ENCODE data around the gene CACHD1.

DNA sequence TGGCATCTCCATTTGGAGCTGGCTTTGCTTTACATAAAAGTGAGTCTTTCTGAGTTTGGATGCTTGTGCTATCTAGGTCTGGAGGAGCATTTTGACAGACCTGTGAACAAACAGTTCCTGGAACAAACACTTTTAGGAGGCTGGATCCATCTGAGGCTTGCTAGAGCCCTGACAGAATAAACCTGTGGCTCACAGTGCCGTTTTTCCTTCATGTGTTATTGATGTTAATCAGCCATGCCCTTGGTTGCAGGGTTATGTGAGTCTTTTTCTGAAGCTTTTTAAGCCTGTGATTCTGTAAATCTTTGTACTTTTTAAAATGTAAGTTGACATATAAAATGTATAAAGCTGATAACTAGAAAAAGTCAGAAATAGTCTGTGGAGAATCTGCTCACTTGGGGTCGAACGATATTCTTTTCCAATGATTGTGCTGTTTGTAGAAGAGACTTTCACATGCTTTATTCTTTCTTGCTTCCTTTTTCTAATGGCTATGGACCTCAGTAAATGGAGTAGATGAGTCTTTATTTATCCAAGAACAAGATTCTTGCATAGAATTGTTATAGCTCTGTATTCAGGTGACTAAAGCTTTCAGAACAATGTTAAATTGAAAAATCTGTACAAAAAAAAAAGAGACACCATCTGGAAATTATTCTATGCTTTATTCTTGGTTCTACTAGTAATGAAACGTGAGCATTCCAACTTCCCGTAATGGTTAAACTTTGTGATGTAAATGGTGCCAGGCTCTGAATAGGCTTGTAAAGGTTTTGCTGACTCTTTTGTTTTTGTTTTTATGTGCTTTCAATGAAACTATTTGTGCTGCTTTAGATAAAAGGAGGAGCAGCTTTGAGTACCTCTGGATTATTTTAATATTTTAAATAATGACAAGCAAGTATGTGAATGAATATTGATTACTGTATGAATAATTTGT is 53.7 kb downstream of the CACHD1 start:
- TF ChIP-seq RAD21 (conservative IDR thresholded peaks at IDR 0.05) (no peak), CTCF (IDR thresholded peaks at IDR 0.05; ENCODE audit: poor library complexity, severe bottlenecking) (no peak), MXI1 (conservative IDR thresholded peaks at IDR 0.05; ENCODE audit: poor library complexity, severe bottlenecking) (no peak), EZH2 (IDR thresholded peaks at IDR 0.05; ENCODE audit: borderline replicate concordance, insufficient read depth, low read length, poor library complexity, severe bottlenecking) (no peak), EP300 (conservative IDR thresholded peaks at IDR 0.05; ENCODE audit: poor library complexity, severe bottlenecking) (no peak), POLR2AphosphoS5 (IDR thresholded peaks at IDR 0.05) (no peak), SMC3 (conservative IDR thresholded peaks at IDR 0.05; ENCODE audit: poor library complexity) (no peak), TAF1 (IDR thresholded peaks at IDR 0.05; ENCODE audit: low read depth) (no peak)
- TF ChIP-seq, protein P1, sequence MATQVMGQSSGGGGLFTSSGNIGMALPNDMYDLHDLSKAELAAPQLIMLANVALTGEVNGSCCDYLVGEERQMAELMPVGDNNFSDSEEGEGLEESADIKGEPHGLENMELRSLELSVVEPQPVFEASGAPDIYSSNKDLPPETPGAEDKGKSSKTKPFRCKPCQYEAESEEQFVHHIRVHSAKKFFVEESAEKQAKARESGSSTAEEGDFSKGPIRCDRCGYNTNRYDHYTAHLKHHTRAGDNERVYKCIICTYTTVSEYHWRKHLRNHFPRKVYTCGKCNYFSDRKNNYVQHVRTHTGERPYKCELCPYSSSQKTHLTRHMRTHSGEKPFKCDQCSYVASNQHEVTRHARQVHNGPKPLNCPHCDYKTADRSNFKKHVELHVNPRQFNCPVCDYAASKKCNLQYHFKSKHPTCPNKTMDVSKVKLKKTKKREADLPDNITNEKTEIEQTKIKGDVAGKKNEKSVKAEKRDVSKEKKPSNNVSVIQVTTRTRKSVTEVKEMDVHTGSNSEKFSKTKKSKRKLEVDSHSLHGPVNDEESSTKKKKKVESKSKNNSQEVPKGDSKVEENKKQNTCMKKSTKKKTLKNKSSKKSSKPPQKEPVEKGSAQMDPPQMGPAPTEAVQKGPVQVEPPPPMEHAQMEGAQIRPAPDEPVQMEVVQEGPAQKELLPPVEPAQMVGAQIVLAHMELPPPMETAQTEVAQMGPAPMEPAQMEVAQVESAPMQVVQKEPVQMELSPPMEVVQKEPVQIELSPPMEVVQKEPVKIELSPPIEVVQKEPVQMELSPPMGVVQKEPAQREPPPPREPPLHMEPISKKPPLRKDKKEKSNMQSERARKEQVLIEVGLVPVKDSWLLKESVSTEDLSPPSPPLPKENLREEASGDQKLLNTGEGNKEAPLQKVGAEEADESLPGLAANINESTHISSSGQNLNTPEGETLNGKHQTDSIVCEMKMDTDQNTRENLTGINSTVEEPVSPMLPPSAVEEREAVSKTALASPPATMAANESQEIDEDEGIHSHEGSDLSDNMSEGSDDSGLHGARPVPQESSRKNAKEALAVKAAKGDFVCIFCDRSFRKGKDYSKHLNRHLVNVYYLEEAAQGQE (IDR thresholded peaks at IDR 0.05; ENCODE audit: borderline replicate concordance): no peak

Measured in neural cell (in vitro differentiated cells).